Endothelial cell of hepatic sinusoid (primary cell): ENCODE results near the gene CSRP3.

ENCODE experiments used
- in situ Hi-C: cut with HindIII; loops from 2 replicates; pipeline ENCODE4 v1.10.0; 2017; ENCODE audit warnings: low sequenced_read_pairs

Gene CSRP3

DNA sequence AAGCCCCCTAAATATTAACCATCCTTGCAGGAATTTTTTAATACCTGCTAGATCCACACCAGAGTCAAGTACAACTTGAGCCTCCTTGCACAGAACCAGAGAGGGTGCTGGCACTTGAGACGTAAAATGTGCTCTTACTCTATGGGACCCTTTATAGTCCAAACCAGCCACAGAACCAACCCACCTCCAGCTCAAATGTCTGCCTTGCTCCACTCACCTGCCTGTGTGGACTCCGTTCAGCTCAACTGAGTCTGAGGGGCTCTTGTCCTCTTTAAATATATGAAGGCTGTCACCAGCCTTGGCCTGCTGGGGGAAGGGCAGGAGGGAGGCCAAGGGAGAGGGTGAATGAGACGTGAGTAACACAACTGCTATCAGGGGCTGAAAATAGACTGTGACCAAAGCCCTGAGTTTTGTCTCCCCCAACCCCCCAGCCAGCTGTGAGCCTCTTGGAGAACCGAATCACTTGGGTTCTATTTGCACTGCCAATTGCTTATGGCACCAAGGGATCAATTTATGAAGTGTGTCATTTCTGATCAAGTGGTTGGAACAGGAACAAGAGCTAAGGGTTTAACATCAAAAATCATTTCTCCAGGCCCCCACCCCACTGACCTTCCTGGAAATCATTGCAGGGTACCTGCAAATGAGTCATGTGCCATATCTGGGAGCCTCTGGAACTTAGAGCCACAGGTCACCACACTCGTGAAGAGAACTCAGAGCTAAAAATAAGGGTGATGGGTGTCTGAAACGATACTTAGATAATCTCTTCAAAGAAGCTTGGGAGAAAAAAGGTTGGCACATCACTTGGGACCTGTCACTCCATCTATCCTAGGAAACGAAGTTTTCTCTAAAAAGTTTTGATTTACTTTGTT lies at the start of gene CSRP3:
Gene CSRP3, minus strand, starts transcription at position 247 of the 869 bp plus-strand sequence. CDS start 9,535 bp downstream, outside the sequence.
- in situ Hi-C loops = no loop called here

DNA sequence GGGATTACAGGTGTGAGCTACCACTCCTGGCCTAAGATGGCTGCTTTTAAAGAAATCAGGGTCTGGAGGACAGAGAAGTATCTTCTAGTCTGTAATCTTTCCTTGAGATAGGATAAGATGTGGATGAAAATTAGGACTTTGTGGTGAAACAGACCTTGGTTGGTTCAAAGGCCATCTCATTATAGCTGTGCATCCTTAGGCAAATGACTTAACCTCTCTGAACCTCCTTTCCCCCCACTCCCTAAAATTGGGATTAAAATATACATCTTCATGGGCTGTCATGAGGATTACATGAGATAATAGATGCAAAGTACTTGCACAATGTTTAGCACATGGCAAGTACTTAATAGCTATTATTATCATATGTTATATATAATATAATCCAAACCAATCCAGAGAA lies 49.8 kb upstream of the CSRP3 start:
- in situ Hi-C loops = no loop called here

DNA sequence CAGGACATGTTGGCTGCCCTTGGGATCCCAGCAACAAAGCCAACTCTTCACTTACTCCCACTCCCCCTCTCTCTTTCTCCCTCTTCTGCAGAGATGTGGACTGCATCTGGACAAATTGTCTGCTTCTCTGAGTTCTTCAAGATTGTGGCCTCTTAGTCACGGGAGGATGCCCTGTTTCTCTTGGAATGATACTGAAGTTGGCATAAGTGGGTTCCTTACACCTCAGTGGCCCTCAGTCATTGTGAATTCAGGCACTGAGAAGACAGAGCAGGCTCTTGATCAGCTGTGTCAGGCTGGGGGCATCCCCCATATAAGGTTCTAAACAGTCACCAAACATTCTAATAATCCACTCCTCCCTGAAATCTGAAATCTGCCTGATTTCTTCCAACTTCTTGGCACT lies 45.0 kb upstream of the CSRP3 start:
- in situ Hi-C loops = no loop called here

DNA sequence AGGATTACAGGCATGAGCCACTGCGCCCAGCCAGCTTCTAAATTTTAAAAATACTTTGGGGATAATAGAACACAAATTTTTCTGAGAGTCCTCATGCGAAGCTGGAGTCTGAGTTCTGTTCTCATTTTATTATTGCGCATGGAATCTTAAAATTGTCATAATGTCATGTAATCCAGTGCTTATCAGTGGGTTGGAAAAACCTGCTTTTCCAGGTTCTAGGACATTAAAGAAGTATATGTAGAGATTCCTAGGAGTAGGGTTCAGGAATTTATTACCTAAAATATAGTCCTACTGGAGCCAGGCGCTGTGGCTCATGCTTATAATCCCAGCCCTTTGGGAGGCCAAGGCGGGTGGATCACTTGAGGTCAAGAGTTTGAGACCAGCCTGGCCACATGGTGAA lies 43.6 kb upstream of the CSRP3 start:
- in situ Hi-C loops = no loop called here

DNA sequence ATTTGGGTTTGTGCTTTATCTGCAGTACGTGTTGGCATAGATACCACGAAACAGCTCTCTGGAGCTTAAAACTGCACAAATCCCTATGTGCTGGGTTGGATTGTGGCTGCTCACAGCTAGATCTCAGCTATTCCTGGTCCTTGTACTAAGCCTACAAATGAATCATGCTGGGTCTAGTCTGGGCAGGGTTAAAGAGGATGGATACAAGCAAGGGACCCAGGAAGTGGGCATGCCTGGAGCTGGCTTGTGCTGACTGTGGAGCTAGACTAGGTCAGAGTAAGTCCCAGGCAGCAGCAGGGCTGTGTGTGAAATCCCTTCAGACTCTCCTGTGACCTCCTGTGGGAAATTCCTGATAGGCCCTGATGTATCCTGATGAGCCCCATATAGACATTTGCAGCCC lies 42.8 kb upstream of the CSRP3 start:
- in situ Hi-C loops = no loop called here

DNA sequence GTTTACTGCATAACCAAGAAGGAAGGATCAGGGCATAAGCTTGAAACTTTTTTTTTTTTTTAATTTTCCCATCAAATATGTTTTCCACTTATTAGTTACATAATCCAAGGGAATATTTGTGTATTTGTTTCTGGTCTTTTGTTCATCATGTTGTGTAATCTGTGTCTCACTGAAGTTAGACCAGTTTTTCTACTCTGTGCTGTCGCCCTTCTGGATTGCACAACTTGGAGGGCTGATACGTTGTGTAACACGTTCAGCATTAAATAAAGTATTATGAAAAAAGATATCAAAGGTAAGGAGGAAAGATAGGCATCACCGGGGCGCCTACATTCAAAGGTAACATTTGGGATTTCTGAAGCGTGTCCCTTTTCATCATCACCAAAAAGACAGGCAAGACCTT lies 42.3 kb upstream of the CSRP3 start:
- in situ Hi-C loops = no loop called here

DNA sequence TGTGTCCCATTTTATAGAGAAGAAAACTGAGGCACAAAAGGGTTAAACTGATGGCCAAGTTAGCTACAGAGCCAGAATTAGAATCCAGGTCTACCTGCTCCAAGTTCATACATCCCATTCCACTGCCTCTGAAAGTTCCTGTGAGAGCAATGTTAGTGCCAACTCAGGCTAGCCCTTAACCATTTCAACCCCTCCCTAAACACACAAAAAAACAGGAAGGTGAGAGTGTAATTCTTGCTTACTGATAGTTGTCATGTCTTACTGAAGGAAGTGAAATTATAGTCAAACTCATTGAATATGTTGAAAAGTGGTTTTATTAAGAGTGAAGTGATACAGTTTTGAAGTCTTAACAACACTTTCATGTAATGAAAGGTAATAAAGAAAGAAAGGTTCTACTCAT lies 41.8 kb upstream of the CSRP3 start:
- in situ Hi-C loops = no loop called here

DNA sequence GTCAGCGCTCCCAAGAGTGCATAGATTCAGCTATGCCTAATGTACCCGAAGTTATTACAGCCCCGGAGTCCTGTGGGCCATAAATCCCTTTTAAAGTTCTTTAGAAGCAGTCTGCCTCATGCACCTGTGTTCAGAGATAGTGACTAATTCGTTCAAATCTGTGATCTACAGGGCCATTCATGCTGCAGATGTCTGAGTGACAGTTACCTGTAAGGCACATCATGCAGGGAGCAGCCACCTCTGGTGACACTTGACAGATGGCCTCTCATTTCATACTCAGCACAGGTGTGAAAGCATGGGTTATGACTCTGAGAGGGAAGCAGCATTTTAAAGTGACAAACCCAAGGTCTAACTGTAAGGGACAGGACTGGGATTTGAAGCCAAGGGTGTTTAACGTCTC lies 41.4 kb upstream of the CSRP3 start:
- in situ Hi-C loops = no loop called here

DNA sequence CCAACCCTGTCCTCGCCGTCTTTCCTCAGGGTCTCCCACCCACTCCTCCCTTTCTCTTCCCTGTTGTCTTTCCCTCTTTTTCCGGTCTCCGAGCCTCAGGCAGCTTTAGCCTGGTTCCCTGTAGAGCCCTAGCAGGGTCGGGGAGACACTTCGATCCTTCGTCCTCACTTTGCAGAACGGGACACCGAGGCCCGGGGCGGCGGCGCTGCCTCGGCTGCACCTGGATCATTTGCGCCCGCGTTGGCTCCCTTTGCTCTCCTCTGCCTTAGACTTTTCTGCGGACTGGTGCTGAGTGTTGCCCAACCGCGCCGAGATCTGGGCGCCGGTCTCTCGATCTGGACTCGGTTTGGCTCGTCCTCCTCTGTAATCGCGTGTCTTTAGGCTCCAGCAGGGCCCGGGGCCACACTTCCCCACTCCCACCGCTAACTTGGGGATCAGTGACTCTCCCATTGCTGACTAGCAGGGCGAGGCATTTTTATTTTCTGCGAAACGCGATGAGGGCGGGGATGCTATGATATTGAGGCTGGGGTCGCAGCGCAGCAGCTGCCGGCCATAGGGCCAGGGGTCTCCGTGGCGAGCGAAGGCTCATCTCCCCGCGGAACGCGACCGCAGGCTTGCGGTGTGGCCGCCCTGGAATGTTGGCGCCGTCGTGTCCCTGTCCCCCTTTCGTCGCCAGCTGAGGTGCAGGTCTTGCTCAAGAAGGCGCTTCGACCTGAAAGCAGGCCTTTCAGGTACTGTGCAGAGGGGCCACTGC lies 40.6 kb upstream of the CSRP3 start:
- in situ Hi-C loops = no loop called here

DNA sequence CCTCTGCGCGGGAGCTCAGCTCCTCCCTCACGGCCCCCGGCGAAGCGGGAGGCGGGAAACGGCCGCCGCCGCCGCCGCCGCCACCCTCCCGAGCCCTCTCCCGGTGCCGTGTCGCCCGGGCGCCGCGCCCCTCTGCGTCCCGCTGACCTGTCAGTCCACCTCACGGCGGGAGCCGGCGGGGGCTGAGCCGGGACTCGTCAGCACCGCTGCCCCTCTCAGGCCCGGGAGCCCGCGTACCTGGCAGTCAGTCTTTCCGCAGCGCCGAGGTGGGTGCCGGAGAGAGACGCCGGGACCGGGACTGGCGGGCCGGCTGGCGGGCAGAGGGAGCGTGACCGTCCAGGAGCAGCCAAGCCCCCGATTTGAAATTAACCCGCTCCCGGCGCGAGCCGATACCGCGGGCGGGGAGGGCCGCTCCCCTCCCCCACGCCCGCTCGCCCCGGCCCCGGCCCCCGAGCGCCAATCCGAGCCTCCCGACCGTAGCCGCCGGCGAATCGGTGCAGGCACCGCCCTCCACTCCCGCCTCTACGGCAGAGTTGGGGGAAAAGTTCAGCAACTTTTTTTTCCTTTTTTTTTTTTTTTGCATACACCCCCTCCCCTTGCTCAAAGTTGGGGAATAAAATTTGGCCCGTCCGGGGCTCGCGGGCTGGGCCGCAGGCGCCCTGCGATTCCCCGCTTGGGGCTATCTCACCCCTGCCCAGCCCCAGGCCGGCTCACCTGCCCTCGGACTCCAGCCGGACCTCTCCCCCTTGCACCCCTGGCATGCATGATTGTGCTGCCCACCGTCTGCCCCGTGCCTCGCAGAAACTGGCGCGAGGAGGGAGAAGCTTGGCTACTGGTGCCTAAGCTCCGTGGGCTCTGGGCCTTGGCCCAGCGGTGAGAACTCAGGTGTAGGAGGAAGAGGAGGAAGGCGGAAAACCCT lies 39.7 kb upstream of the CSRP3 start:
- in situ Hi-C loops = no loop called here

DNA sequence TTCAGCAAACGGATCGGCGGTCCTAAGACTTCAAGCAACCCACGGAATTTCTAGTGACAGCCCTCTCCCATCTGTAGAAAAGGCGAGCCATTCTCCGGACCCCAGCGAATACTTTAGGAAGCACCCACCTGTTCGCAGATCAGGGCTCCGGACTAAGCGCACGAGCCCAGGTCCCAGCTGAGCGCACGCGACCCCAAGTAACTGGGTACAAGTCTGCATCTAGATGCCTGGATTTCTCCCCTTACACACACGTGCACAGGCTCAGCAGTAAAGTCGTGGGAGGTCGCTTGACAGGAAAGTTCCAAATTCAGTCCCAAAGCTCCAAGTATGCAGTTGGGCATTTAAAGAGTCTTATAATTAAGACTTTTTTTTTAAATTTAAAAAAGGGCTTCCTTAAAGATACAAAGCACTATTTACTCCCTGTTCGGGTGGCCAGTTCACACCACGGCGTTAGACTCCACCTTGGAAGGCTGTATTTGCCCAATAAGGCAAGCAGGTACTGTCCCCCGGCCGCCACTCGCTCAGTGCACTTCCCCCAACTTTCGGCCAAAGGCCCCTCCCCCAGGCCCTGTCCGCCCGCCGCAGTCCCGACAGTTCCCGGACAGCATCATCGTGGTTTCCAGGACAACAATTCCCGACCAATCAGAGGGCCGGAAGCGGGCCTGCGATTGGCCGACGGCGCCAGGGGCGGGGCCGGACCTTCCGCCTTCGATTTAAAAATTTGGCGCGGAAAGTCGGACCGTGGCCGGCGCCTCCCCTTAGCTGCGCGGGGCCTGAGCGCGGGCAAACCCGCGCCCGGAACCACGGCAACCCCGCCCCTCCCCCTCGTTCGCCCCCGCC lies 38.9 kb upstream of the CSRP3 start, which contains the start of gene E2F8:
Gene E2F8, minus strand, starts transcription at position 526 of the 840 bp plus-strand sequence. CDS start 824 bp downstream, outside the sequence.
- in situ Hi-C loops = no loop called here

DNA sequence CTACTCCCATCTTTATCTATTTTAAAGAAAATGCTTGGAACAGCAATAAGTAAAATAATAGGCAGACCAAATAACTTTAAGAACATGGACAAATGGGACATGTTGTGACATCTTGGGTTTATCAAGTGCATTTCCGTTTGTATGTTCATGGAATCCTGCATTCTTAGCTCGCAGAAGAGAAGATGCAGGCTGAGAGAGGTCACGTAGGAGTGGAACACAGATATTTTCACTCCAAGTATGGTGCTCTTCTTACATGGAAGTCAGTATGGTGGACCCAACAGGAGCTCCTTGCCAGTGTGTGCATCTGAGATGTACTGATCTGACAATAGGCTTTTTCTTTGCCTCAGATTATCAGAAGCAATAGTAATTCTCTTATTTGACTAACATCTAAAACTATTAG lies 37.3 kb upstream of the CSRP3 start:
- in situ Hi-C loops = no loop called here

DNA sequence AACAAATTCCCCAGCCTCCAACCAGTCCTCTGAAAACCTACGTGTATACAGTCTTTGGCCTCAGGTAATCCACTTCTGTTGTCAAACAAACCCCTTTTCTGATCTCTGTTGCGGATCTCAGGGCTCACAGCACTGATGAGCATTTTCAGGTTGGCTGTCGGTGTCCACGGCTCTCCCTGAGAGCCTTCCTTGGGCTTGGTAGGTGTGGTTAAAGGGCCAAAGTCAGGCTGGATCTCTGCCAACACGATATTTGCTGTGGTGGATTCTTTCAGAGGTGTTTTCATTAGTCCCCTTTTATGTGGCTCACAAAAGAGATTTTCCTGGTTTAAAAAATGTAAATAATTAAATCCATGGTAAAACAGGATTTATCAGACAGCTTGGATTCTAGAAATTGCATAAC lies 36.0 kb upstream of the CSRP3 start:
- in situ Hi-C loops = no loop called here

DNA sequence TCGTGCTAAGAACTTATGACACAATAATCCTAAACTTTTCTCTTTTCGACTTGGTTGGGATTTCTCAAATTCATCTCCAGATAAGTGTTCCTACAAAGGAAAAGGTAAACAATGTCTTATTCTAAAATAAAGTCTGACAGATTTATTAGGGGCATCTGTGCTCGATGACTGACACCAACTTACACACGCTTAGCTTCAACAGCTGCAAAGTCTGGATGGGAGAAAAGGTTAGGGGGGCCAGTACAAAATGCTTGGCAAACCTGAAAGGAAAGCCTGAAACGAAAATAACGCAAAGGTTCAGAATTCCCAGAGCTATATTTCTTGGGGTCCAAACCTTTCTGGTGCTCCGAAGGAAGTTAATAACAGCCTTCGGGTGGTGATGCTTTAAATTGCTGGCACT lies 35.6 kb upstream of the CSRP3 start:
- in situ Hi-C loops = no loop called here

DNA sequence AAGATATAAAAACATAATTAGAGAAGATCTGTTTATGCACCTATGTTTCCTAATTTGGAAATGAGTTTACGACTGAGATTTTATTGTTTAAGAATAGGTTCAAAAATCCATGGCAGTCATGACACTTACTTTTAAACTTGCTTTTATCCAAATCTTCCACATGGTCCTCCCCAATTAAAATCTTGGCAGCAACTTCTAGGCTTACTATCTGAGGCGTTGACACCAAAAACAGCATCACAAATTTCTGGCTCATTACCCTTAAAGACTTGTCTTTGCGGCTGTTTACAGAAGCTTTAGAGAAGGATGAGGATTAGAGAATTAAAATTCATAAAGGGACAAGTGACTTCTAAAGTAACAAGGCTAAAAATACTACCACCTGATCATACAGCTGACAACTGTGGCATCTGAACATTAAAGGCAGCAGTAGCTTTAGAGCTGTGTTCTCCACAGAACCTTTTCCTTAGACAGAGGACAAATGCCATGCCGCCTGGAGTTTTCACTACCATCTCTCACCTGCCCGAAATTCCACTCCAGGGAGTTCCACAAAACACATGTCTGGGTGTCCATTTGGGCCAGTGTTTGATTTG lies 32.5 kb upstream of the CSRP3 start:
- in situ Hi-C loops = no loop called here

DNA sequence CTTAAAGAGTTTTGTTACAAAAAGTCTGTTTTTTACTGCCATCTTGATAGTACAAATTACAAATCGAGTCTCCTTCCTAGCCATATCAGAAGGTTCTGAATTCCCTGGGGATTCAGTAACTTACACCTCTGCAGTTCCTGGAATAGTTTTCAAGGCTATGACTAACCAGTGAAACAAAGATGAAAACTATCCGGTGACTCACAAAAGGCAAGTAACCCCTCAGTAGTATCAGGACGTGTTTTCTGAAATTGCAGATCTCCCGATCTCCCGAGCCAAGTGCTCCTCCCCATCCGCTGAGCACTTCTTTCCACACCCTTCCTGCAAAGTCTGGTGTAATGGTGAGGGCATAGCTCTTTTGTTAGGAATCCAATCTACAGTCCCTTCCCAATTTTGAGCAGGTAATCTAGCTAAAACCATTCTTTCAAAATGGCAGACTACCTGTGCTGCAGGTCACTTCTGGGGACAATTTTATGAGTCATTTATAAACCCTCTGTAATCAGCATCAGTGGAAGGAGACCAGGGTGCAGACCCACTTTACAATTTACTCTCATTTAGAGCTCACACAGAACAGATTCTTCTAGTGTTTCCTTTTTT lies 31.2 kb upstream of the CSRP3 start:
- in situ Hi-C loops = no loop called here

DNA sequence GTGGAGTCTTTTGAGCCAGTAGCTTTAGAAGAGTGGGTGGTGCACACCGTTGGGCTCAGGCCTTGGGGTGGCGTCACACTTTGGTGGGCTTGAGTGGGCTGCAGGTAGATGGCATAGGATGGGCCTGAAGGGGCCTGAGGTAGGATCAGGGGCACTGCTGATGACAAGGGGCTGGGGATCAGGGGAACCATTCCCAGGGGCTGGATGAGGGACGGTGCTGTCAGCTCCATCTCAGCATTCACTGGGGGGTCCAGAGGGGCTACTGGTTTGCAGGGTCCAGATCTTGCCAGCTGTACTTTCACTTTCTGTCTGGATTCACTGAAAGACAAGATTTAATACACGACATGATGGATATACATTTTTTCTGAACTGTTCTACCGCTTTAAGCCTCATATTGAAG lies 27.9 kb upstream of the CSRP3 start:
- in situ Hi-C loops = no loop called here

DNA sequence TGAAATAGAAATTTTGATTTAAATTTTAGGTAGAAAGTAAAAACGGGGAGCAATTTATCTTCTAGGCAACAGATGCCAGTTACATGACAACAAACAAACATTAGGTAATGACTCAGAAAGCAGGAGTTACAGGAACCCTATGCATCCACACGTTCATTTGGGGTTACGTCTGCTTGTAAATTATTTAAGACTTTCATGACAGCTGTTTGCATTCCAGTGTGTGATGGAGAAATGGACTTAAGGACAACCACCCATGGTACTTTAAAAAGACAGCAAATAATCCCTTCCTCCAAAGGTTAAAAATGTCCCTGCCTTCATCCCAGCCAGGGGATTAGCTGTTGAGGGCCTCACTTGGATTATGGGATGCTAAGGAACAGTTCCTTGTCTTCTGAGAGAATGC lies 27.2 kb upstream of the CSRP3 start:
- in situ Hi-C loops = no loop called here
